Activated naive CD8-positive, alpha-beta T cell treated with anti-CD3 and anti-CD28 coated beads, Interleukin-2, amount 10 ng/mL, durations not matched to agents 7 days and 5 days (primary cell): ENCODE measurements around the gene GPR150. TPM values are rescaled to one million over a fixed set of nuclear protein-coding genes. Genes with fewer than 3 reads are reported as not detected.

Source experiments
- ATAC-seq: fragments of 150-1000 bp; cut with Tn5 transposase; one replicate; pipeline ENCODE4 v1.10.0; 2021; ENCODE audit warnings: low read depth, moderate library complexity
- POLR2A ChIA-PET: fragments of 350-600 bp; sonication (Branson Sonifier 250); formaldehyde crosslinking; loops from one replicate; lab custom pipeline; 2021; ENCODE audit warnings: antibody characterized with exemption; lab: Charles Lee
- DNase-seq: peaks from one replicate; pipeline ENCODE4 v3.0.0; 2021
- H3K27ac Mint-ChIP-seq: one replicate; pipeline ENCODE4 v1.8.0; 2022; ENCODE audit warnings: mild to moderate bottlenecking, mixed read lengths
- H3K27me3 Mint-ChIP-seq: one replicate; pipeline ENCODE4 v1.8.0; 2022; ENCODE audit warnings: mild to moderate bottlenecking, moderate library complexity, mixed read lengths
- H3K36me3 Mint-ChIP-seq: one replicate; pipeline ENCODE4 v1.8.0; 2021; ENCODE audit warnings: mild to moderate bottlenecking, mixed read lengths
- H3K4me1 Mint-ChIP-seq: one replicate; pipeline ENCODE4 v1.8.0; 2021; ENCODE audit warnings: mixed read lengths
- H3K4me3 Mint-ChIP-seq: one replicate; pipeline ENCODE4 v1.8.0; 2022; ENCODE audit warnings: mild to moderate bottlenecking, moderate library complexity, mixed read lengths
- H3K9me3 Mint-ChIP-seq: one replicate; pipeline ENCODE4 v1.8.0; 2021; ENCODE audit warnings: mixed read lengths
- total RNA-seq, 2 experiments: library from RNA; stranded (reverse); gene quantifications; one replicate each; pipeline ENCODE4 v1.2.3, GENCODE V29; 2021

The GPR150 gene
- total RNA-seq, 2 experiments from 2014 or later = 1.0 to 1.2 TPM

DNA sequence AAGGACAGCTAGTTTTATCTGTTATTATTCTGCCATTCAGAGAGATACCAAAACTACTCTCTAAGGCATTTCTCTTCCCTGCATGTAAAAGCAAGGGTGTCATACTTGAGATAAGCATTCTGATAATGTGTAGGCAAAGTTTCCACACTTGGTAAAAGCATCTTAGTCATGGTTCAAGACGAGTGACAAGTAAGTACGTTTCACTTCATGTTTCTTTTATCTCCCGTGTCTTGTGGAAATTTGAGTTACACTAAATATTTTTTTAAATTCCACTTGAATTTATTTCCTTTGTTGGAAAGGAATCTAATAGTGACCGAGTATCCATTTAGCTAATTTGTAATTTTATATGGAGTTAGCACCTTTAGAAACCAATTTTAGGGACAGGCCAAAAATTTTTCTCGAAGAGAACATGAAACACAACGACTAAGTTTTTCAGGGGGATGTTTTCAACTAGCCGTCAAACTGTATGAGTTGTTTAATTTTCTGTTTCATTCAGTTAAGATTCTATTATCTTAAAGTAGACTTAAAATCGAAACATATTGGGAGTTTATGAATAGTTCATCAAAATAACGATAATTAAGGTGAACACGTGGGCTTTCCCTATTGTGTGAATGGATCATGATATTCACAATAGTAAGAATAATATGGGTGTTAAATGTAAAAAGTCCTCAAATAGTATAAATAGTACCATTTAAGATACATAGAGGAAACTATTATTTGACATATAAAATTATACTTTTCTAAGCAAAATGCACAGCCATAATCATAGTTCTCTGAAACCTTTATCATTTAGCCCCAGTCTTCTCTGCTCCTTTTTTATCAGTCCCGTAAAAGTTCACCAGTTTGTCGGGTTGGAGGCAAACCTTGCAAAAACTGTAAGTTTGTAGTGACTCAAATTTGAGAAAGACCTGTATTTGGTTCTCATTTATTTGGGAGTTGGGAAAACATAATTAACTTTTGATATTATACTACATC is 28.3 kb downstream of the GPR150 start:
- peaks cover 10% of the 10 kb centered on the region for H3K36me3 Mint-ChIP-seq
- no peaks in the 10 kb centered on the region for H3K27me3 Mint-ChIP-seq
- POLR2A ChIA-PET = interaction anchor here (1.1 to 2.1 kb wide), 7 partner anchors 14 to 177 kb away, joined by 3 to 17 read pairs (median 7); partner anchors contain the start of genes ARSK and SKIC3

DNA sequence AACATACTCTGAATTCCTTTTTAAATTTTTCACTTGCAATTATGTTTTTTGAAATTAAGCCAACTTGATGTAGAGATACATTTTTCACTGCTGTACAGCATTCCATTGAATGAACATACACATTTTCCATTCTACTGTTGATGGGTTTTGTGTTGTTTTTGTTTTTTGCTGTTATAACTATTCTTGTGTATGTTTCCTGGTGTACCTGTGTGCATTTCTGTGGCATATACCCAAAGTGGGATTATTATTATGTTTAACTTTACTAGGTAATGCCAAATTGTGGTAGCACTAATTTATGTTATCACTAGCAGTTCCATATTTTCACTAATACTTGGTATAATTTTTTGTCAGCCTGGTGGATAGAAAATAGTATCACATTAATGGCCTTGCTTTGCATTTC is 29.4 kb downstream of the GPR150 start:
- DNase-seq (no peak), ATAC-seq (no peak)
- Mint-ChIP-seq H3K4me1 (peaks cover 32% of the 10 kb centered on the region), H3K27ac (no peak overlapping the region), H3K9me3 (no peaks in the 10 kb centered on the region), H3K27me3 (no peaks in the 10 kb centered on the region), H3K36me3 (peaks cover 10% of the 10 kb centered on the region), H3K4me3 (no peak overlapping the region)
- POLR2A ChIA-PET = no interaction called here

More for the DNA sequence above, 28.3 kb downstream of the GPR150 start:
- Mint-ChIP-seq H3K4me1 (peaks cover 36% of the 10 kb centered on the region), H3K27ac (no peak overlapping the region), H3K9me3 (no peaks in the 10 kb centered on the region), H3K4me3 (peak overlapping the region; percentile 21)
- DNase-seq = no peak
- ATAC-seq = no peak

DNA sequence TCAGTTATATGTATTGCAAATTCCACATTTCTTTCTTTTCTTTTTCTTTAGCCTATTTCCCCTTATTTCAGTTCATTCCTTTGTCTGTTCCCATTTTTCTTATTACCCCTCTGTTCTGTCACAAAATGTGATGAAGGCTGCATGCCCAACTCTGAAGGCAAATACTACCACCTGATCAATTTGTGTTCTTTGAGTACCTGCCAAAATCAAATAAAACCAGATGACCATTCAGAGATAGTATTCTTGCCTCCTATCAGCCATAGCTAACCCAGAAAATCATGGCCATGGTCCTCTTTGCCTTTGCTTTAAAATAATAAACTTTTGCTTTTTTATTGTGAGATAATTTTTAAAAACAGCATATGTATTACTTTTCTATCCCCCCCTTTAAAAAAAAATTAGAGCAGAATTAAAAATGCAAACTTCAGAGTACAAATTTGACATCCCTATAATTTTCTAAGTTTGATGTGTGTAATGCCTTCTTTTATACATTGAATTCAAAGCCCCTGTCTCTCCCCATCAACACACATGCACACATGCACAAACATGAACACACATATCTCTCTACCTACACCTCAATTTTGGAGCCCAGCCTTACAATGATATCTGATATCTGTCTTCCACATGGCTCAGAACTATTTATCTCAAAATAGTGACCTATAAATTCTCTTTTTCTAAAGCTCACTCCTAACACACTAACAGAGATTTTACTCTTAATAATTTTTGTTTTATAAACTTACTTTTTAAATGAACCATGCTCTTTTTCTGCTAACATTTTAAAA is 30.1 kb downstream of the GPR150 start:
- no peak for ATAC-seq
- Mint-ChIP-seq H3K27ac (no peak overlapping the region), H3K9me3 (no peaks in the 10 kb centered on the region), H3K36me3 (peaks cover 10% of the 10 kb centered on the region), H3K27me3 (no peaks in the 10 kb centered on the region), H3K4me1 (peaks cover 27% of the 10 kb centered on the region), H3K4me3 (no peak overlapping the region)
- POLR2A ChIA-PET = no interaction called here
- DNase-seq = no peak

- ATAC-seq (no peak), DNase-seq (no peak)
- POLR2A ChIA-PET = no interaction called here
- no peaks in the 10 kb centered on the region for H3K9me3 Mint-ChIP-seq
- H3K27ac Mint-ChIP-seq = no peak overlapping the region
- peaks cover 14% of the 10 kb centered on the region for H3K4me1 Mint-ChIP-seq
- no peaks in the 10 kb centered on the region for H3K27me3 Mint-ChIP-seq
- H3K4me3 Mint-ChIP-seq = no peak overlapping the region
- peaks cover 10% of the 10 kb centered on the region for H3K36me3 Mint-ChIP-seq
These were observed 33.0 kb downstream of the GPR150 start for GRCh38 chr5:95652849-95653248.

DNA sequence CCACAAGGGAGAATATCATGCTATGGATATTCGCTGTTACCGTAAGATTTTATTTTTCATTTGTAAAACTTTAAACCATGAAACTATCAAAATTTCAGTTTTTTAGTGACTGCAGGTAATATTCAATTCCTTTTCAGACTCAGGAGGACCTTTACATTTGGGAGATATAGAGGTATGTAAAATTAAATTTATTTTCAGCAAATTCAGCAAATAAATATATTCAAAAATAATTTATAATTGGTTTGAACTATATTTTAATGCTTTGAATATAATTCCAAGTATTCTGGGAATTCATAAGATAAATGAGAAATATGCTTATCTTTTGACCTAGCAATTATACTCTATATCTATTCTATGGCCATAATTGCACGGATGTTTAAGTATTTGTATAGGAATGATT is 34.3 kb downstream of the GPR150 start:
- no peak overlapping the region for H3K4me3 Mint-ChIP-seq
- no peak for ATAC-seq
- no peaks in the 10 kb centered on the region for H3K9me3 Mint-ChIP-seq
- H3K27me3 Mint-ChIP-seq = no peaks in the 10 kb centered on the region
- peaks cover 8% of the 10 kb centered on the region for H3K4me1 Mint-ChIP-seq
- no peak overlapping the region for H3K27ac Mint-ChIP-seq
- peaks cover 10% of the 10 kb centered on the region for H3K36me3 Mint-ChIP-seq
- POLR2A ChIA-PET = no interaction called here
- no peak for DNase-seq

GRCh38 chr5:95655575-95655974 is 35.7 kb downstream of the GPR150 start:
- peaks cover 5% of the 10 kb centered on the region for H3K36me3 Mint-ChIP-seq
- ATAC-seq (no peak), DNase-seq (no peak)
- no peak overlapping the region for H3K4me3 Mint-ChIP-seq
- H3K27me3 Mint-ChIP-seq = no peaks in the 10 kb centered on the region
- POLR2A ChIA-PET = interaction anchor here (1.0 kb wide), 1 partner anchor 9 kb away, joined by 3 read pairs; the partner anchor contains the start of gene RFESD
- peaks cover 3% of the 10 kb centered on the region for H3K4me1 Mint-ChIP-seq
- H3K27ac Mint-ChIP-seq = no peak overlapping the region
- no peaks in the 10 kb centered on the region for H3K9me3 Mint-ChIP-seq

DNA sequence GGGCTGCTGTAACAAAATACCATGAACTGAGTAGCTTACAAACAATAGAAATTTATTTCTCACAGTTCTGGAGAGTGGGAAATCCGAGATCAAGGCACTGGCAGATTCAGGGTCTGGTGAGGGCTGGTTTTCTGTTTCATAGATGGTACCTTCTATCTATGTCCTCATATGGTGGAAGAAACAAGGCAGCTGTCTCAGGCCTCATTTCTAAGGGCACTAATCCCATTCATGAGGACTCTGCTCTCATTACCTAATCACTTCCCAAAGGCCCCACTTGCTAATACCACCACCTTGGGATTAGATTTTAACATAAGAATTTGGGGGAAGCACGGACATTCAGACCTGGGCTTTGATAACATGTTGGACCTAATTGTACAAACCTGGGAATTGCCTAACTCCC is 40.2 kb downstream of the GPR150 start:
- Mint-ChIP-seq H3K27ac (no peak overlapping the region), H3K4me1 (peaks cover 3% of the 10 kb centered on the region), H3K36me3 (no peaks in the 10 kb centered on the region), H3K27me3 (peaks cover 7% of the 10 kb centered on the region), H3K9me3 (no peaks in the 10 kb centered on the region), H3K4me3 (no peak overlapping the region)
- POLR2A ChIA-PET = no interaction called here
- no peak for DNase-seq
- ATAC-seq = no peak

GRCh38 chr5:95662946-95663345 is 43.1 kb downstream of the GPR150 start:
- H3K4me1 Mint-ChIP-seq = peaks cover 1% of the 10 kb centered on the region
- peaks cover 10% of the 10 kb centered on the region for H3K27me3 Mint-ChIP-seq
- H3K9me3 Mint-ChIP-seq = no peaks in the 10 kb centered on the region
- no peaks in the 10 kb centered on the region for H3K36me3 Mint-ChIP-seq
- ATAC-seq (no peak), DNase-seq (no peak)
- no peak overlapping the region for H3K27ac Mint-ChIP-seq
- H3K4me3 Mint-ChIP-seq = no peak overlapping the region
- POLR2A ChIA-PET = no interaction called here

GRCh38 chr5:95664204-95664786 is 44.4 kb downstream of the GPR150 start:
- no peak overlapping the region for H3K27ac Mint-ChIP-seq
- peaks cover 1% of the 10 kb centered on the region for H3K4me1 Mint-ChIP-seq
- peaks cover 10% of the 10 kb centered on the region for H3K27me3 Mint-ChIP-seq
- no peaks in the 10 kb centered on the region for H3K9me3 Mint-ChIP-seq
- H3K4me3 Mint-ChIP-seq = no peak overlapping the region
- DNase-seq = no peak
- ATAC-seq = no peak
- no peaks in the 10 kb centered on the region for H3K36me3 Mint-ChIP-seq
- POLR2A ChIA-PET = no interaction called here

DNA sequence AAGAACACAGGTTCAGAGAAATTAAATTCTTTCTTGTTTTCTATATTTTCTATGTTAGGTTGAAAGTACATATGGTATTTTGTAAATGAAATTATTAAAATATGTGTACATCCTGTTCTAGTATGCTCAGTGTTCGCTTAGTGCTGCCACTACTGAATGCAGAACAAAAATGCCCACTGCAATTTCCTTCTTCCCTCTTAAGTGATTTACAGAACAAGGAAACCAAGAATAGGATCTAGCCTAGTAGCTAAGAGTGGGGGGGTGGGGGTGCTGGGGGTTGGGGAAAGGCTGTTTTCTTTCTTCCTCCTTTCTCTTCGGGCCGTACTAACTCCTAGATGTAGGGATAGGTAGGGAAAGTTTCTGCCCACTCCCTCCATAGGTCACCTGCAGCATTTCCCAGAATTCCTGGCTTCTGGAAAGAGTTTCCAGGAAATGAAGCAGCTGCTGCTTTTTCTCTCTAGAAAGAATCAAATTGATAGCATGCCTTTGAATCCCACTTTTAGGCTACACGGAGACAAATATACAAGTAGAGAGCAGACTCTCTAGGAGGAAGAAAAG is 47.3 kb downstream of the GPR150 start:
- ATAC-seq = no peak
- Mint-ChIP-seq H3K4me1 (peaks cover 1% of the 10 kb centered on the region), H3K36me3 (no peaks in the 10 kb centered on the region), H3K4me3 (no peak overlapping the region), H3K27me3 (peaks cover 11% of the 10 kb centered on the region), H3K27ac (no peak overlapping the region), H3K9me3 (no peaks in the 10 kb centered on the region)
- DNase-seq = no peak
- POLR2A ChIA-PET = no interaction called here

GRCh38 chr5:95667678-95668077 is 47.8 kb downstream of the GPR150 start:
- no peak for ATAC-seq
- DNase-seq = no peak
- Mint-ChIP-seq H3K27ac (no peak overlapping the region), H3K36me3 (no peaks in the 10 kb centered on the region), H3K4me1 (peaks cover 3% of the 10 kb centered on the region), H3K9me3 (no peaks in the 10 kb centered on the region), H3K4me3 (no peak overlapping the region), H3K27me3 (peaks cover 6% of the 10 kb centered on the region)
- POLR2A ChIA-PET = no interaction called here

GRCh38 chr5:95668216-95668615 is 48.3 kb downstream of the GPR150 start:
- POLR2A ChIA-PET = no interaction called here

DNA sequence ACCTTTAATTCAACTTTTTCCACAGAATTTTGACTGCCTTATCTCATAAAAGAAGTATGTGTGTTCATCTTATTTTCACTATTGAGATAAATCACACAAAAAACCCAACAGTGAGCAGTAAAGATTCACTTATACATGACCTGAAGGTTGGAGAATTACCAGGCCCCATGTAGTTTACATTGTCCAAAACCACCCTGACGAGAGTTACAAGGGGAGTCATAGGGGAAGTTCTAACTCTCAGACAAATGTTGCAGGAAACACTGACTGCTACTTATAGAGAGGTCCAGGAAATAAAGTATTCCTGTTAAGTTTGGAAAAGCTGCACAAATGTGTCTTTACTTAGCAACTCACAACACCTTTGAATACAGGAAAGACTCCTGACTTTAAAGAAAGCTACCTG is 48.8 kb downstream of the GPR150 start:
- H3K27ac Mint-ChIP-seq = no peak overlapping the region
- POLR2A ChIA-PET = no interaction called here
- ATAC-seq = no peak
- DNase-seq = no peak
- peaks cover 6% of the 10 kb centered on the region for H3K27me3 Mint-ChIP-seq
- H3K9me3 Mint-ChIP-seq = no peaks in the 10 kb centered on the region
- peaks cover 3% of the 10 kb centered on the region for H3K4me1 Mint-ChIP-seq
- no peaks in the 10 kb centered on the region for H3K36me3 Mint-ChIP-seq
- no peak overlapping the region for H3K4me3 Mint-ChIP-seq

More at GRCh38 chr5:95668216-95668615, 48.3 kb downstream of the GPR150 start:
- H3K27ac Mint-ChIP-seq = no peak overlapping the region
- DNase-seq (no peak), ATAC-seq (no peak)
- H3K9me3 Mint-ChIP-seq = no peaks in the 10 kb centered on the region
- H3K4me3 Mint-ChIP-seq = no peak overlapping the region
- no peaks in the 10 kb centered on the region for H3K36me3 Mint-ChIP-seq
- peaks cover 6% of the 10 kb centered on the region for H3K27me3 Mint-ChIP-seq
- peaks cover 3% of the 10 kb centered on the region for H3K4me1 Mint-ChIP-seq
